SK-N-SH (cell line): ENCODE results near the gene MAPRE2.
A peak's percentile ranks its signal among the peaks of the same experiment; 100 is the strongest.

Experiments
- CHD2 ChIP-seq: fragments of 150-350 bp; IDR thresholded peaks from 2 replicates; pipeline ENCODE4 v1.6.1; 2018; ENCODE audit warnings: low read length; ENCODE audit not compliant: partially characterized antibody
- ELF1 ChIP-seq: IDR thresholded peaks from 2 replicates; pipeline ENCODE4 v1.4.0; 2012
- GATA2 ChIP-seq: sonication (generic); formaldehyde crosslinking; IDR thresholded peaks from 2 replicates; pipeline ENCODE4 v1.5.0; 2020; ENCODE audit warnings: mild to moderate bottlenecking, missing genetic modification reagents
- MAX ChIP-seq: IDR thresholded peaks from 2 replicates; pipeline ENCODE4 v1.4.0; 2012; ENCODE audit warnings: low read depth
- POLR2AphosphoS5 ChIP-seq: IDR thresholded peaks from 2 replicates; pipeline ENCODE4 v1.6.1; 2012; ENCODE audit warnings: low read depth, low read length
- RXRA ChIP-seq: IDR thresholded peaks from 2 replicates; pipeline ENCODE4 v1.4.0; 2012; ENCODE audit warnings: low read depth, mild to moderate bottlenecking, borderline replicate concordance
- SMC3 ChIP-seq: IDR thresholded peaks from 2 replicates; pipeline ENCODE4 v1.6.1; 2012; ENCODE audit warnings: low read depth, low read length, improper control_type of control experiment
- TAF1 ChIP-seq: IDR thresholded peaks from 2 replicates; pipeline ENCODE4 v1.6.1; 2012; ENCODE audit warnings: low read depth, mild to moderate bottlenecking, low read length, moderate library complexity, borderline replicate concordance
- TCF12 ChIP-seq: IDR thresholded peaks from 2 replicates; pipeline ENCODE4 v1.4.0; 2012
- YY1 ChIP-seq: IDR thresholded peaks from 2 replicates; pipeline ENCODE4 v1.4.0; 2012; ENCODE audit warnings: low read depth, mild to moderate bottlenecking
- TF ChIP-seq, protein P1 (sequence below): fragments of 200-600 bp; sonication (generic); IDR thresholded peaks from 2 replicates; pipeline ENCODE4 v1.6.1; 2017; ENCODE audit warnings: antibody characterized with exemption, mild to moderate bottlenecking, moderate library complexity

DNA sequence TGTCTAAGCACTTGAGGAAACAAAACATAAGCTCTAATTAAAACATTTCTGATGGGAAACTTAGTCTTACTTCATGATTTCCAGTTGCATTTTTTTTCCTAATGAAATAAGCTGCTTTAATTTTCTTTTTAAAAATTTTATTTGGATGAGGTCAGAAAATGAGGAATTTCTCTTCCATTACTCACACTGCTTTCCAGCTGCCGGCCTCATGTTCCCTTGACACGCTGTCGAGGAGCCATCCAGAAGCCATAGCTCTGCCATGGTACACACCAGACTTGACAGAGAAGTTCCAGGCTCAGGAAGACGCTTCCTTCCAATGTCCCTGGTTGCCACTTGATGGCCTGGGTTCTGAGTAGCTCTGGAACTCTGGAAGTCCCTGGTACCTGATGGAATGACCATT is 12.1 kb upstream of the MAPRE2 start:
- TF ChIP-seq, protein P1, sequence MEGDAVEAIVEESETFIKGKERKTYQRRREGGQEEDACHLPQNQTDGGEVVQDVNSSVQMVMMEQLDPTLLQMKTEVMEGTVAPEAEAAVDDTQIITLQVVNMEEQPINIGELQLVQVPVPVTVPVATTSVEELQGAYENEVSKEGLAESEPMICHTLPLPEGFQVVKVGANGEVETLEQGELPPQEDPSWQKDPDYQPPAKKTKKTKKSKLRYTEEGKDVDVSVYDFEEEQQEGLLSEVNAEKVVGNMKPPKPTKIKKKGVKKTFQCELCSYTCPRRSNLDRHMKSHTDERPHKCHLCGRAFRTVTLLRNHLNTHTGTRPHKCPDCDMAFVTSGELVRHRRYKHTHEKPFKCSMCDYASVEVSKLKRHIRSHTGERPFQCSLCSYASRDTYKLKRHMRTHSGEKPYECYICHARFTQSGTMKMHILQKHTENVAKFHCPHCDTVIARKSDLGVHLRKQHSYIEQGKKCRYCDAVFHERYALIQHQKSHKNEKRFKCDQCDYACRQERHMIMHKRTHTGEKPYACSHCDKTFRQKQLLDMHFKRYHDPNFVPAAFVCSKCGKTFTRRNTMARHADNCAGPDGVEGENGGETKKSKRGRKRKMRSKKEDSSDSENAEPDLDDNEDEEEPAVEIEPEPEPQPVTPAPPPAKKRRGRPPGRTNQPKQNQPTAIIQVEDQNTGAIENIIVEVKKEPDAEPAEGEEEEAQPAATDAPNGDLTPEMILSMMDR, result no peak
- TF ChIP-seq POLR2AphosphoS5 (no peak), TAF1 (no peak), RXRA (no peak), ELF1 (no peak), YY1 (no peak), CHD2 (no peak), MAX (peak; percentile 59), SMC3 (no peak), GATA2 (CRISPR knock-in tag) (no peak), TCF12 (peak; percentile 45)
